BE2C (cell line): ENCODE results near the gene TWNK.
A peak's percentile ranks its signal among the peaks of the same experiment; 100 is the strongest.

Source experiments
- DNase-seq: peaks from one replicate; pipeline ENCODE4 v3.0.0-alpha.2; 2020
- H3K27me3 ChIP-seq: fragments of 250-450 bp; sonication (Bioruptor Pico); 2 replicates; pipeline ENCODE4 v1.5.1; 2020; ENCODE audit warnings: mild to moderate bottlenecking
- H3K36me3 ChIP-seq: fragments of 250-450 bp; sonication (Bioruptor Pico); 2 replicates; pipeline ENCODE4 v1.5.1; 2020; ENCODE audit warnings: mild to moderate bottlenecking
- H3K4me1 ChIP-seq: fragments of 250-450 bp; sonication (Bioruptor Pico); 2 replicates; pipeline ENCODE4 v1.5.1; 2020
- H3K4me3 ChIP-seq: 2 replicates; pipeline ENCODE4 v1.5.1; 2011; ENCODE audit warnings: low read depth, low read length
- H3K9me3 ChIP-seq: fragments of 250-450 bp; sonication (Bioruptor Pico); 2 replicates; pipeline ENCODE4 v1.5.1; 2020
- CTCF ChIP-seq: IDR thresholded peaks from 2 replicates; pipeline ENCODE4 v1.5.1; 2012; ENCODE audit warnings: mild to moderate bottlenecking, low read depth, low read length

TWNK gene

GRCh38 chr10:101015582-101015973, 28.2 kb downstream of the TWNK start:
- Histone ChIP-seq H3K36me3 (no peaks in the 10 kb centered on the region), H3K27me3 (no peaks in the 10 kb centered on the region), H3K4me1 (peaks cover 8% of the 10 kb centered on the region), H3K4me3 (no peak overlapping the region), H3K9me3 (no peaks in the 10 kb centered on the region)
- no peak for DNase-seq
- no peak for TF ChIP-seq CTCF

- peaks cover 8% of the 10 kb centered on the region for H3K4me1 ChIP-seq
Observed at GRCh38 chr10:101016814-101017213, 29.5 kb downstream of the TWNK start.

GRCh38 chr10:101018118-101018599, 30.8 kb downstream of the TWNK start:
- H3K36me3 ChIP-seq, result no peaks in the 10 kb centered on the region
- TF ChIP-seq CTCF, result no peak
- no peak overlapping the region for H3K4me3 ChIP-seq
- peaks cover 6% of the 10 kb centered on the region for H3K4me1 ChIP-seq
- no peak for DNase-seq
- H3K9me3 ChIP-seq, result no peaks in the 10 kb centered on the region
- no peaks in the 10 kb centered on the region for H3K27me3 ChIP-seq

More at GRCh38 chr10:101016814-101017213, 29.5 kb downstream of the TWNK start:
- no peak for DNase-seq
- no peaks in the 10 kb centered on the region for H3K9me3 ChIP-seq
- H3K27me3 ChIP-seq, result no peaks in the 10 kb centered on the region
- TF ChIP-seq CTCF, result no peak
- H3K36me3 ChIP-seq, result no peaks in the 10 kb centered on the region
- no peak overlapping the region for H3K4me3 ChIP-seq

GRCh38 chr10:101018600-101019439, 31.5 kb downstream of the TWNK start:
- H3K4me1 ChIP-seq, result peaks cover 3% of the 10 kb centered on the region; the same call in 1 of the 2 replicates
- no peak overlapping the region for H3K4me3 ChIP-seq
- H3K9me3 ChIP-seq, result no peaks in the 10 kb centered on the region
- H3K36me3 ChIP-seq, result no peaks in the 10 kb centered on the region
- TF ChIP-seq CTCF, result peak; percentile 76
- H3K27me3 ChIP-seq, result no peaks in the 10 kb centered on the region
- DNase-seq, result peak; percentile 93

GRCh38 chr10:101019440-101019703, 32.0 kb downstream of the TWNK start:
- TF ChIP-seq CTCF, result no peak
- H3K9me3 ChIP-seq, result no peaks in the 10 kb centered on the region
- no peaks in the 10 kb centered on the region for H3K36me3 ChIP-seq
- no peaks in the 10 kb centered on the region for H3K27me3 ChIP-seq
- no peak overlapping the region for H3K4me3 ChIP-seq
- H3K4me1 ChIP-seq, result peaks cover 3% of the 10 kb centered on the region; the same call in 1 of the 2 replicates
- DNase-seq, result no peak

GRCh38 chr10:101020427-101021075, 33.2 kb downstream of the TWNK start:
- no peak overlapping the region for H3K4me3 ChIP-seq
- no peaks in the 10 kb centered on the region for H3K36me3 ChIP-seq
- peaks cover 3% of the 10 kb centered on the region; the same call in 1 of the 2 replicates for H3K4me1 ChIP-seq
- no peaks in the 10 kb centered on the region for H3K27me3 ChIP-seq
- no peak for DNase-seq
- no peaks in the 10 kb centered on the region for H3K9me3 ChIP-seq
- no peak for TF ChIP-seq CTCF
